DMS 273 (cell line): ENCODE results near the gene TLL1.

Source experiments
- DNase-seq: peaks from one replicate; lab custom pipeline; 2025; ENCODE audit not compliant: unreplicated experiment; lab: John Stamatoyannopoulos, UW

Gene TLL1

DNA sequence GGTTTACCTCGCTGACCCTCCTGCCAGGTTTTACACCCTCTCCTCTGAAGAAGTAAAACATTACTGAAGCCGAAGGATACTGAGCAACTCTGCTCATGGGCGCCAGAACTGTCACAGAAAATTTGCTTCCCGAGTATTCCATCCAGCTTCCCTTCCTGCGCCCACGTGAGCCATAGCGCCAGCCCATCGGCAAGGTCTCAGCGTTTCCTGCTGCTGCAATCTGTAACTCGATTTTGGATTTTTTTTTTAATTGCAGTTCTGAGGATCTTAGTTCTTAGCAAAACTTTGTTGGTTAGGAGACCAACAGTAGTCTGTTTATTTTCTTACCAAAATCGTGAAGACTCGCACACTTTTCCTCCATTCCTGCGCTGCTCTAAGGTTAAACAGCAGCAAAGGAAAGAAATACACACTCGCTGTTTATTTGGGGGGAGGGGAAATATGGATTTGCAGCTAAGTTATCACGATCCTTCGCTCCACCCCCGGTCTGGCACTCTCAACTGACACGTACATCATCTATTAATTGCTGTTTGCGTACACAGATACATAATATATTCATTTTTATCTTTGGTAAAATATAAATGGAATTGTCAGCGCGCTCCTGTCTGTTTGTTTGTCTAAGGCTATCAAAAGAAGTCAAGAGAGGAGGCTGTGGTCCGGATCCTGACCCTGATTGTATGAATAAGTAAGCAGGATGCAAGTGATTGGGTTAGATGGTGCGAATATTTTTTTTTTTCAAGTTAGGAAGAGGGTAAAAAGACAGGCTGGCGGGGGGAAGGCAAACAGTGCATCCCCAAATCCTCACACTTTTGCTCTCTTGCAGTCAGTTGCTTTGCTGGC lies at the start of gene TLL1:
Gene TLL1 (plus strand): TSS at position 777 of the 837 bp plus-strand sequence. CDS start 668 bp downstream, outside the sequence.
- peak; percentile 36 for DNase-seq

DNA sequence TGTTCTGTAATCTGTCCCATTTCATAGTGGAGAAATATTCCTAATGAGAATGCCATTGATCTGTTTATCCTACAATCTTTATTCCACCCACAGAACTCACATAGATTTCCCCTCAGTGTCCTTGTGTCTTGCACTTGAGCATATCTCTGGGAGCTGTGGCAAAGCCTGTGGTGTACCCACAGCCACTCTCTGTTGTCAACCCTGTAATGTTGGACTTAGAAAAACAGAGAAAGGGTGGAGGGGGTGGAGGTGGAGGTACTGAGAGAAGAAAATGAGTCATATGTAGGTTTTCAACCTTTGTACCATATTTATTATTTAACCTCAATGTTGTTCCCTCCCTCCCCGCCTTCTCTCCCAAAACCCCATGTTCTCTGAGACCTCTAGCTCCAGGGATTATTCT lies 46.9 kb upstream of the TLL1 start:
- no peak for DNase-seq

DNA sequence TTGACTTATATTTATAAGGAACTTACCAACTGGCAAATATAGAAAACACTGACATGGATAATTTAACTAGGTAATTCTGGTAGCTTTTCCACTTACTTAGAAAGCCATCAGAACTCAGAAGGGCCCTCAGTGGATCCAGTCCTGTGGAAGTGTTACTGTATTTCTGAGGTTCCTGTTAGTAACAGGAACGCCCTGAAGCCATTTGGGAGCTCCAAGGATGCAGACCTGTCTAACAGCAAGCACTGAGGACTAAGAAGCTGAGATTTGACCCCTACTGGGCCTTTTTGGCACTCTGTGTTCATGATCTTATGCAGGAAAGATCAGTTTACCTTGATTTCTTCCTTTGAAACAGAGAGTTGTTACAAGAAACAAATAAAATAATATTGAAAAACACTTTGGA lies 46.0 kb upstream of the TLL1 start:
- no peak for DNase-seq

DNA sequence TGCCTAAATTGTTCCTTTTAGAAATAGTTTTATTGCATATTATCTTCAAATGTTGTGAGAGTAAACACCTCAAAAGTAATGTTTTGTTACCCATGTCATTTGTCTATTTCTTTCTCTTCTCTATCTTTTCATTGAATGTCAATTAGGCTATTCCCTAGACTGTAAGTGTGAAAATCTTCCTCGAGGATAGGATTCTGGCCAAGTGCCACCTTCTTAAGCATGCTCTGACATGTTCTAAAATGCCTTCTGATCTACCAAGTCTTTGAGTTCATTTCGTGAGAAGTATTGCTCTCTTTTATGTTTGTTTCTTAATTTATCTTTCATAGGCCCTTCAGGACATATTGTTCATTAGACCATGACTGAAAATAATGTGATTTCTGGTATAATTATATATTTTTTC lies 44.1 kb upstream of the TLL1 start:
- DNase-seq, result peak; percentile 0

DNA sequence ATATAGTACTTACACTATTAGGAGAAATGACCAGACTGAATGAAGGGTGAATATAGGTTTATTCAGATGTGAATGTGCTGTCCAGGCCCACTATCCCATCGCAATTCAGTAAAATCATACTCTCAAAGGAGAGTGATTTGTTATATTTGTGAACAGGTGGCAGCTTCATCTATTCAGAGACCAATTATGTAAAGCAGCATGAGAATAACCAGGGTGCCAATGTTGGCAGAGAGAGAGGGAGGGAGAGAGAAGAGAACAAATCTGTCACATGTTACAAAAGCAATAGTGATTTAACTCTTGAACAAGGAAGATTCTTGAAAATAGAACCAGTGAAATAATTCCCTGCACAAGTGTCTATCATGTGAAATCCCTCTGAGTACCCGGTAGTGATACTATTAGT lies 38.9 kb upstream of the TLL1 start:
- DNase-seq, result peak; percentile 21

DNA sequence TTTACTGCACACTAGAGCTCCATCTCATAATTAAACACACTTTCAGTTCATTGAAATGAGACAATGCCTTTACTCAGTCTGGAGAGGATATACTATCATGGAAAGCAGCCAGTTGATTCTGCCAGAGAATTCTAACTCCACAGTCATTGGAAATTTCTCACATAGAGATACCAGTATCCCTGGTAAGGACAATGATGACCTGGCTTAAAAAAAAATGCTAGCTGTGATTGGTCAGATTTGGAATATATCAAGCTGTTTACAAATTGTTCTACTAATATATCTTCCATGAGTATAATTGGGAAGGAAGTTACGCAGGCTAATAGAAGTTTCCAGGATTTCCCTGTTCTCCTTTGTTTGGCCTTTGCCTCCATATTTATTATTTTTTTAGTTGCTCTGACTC lies 34.5 kb upstream of the TLL1 start:
- DNase-seq, result no peak

DNA sequence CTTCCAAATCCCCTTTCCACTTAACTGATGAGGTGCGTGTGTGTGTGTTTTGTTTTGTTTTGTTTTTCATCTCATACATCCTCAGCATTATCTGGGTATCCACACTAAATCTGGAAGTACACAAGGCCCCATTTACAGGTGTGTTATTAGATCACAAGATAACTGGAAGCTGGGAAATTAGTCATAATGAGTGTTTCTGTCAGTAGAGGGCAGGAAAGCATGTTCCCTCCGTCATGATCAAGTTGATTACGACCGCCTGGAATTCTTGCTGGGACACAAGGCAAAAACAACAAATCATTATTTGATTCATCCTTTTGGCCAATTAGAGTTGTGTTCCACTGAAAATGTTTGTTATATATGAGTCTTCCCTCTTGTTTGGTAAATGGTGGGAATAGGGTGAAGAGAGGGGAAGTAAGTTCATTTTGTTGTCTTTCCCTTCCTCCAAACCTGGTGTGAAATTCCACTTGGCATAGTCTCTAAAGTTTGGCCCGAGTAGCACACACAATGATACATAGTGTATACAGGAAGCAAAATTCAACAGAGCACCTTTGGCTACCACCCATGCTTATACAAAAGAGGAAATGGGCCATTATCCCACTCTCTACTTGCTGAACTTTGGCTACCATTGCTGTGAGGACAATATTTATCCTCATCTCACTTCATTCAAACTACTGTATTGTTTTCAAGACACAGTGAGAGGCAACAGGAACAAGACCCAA lies 33.3 kb upstream of the TLL1 start:
- DNase-seq, result no peak

DNA sequence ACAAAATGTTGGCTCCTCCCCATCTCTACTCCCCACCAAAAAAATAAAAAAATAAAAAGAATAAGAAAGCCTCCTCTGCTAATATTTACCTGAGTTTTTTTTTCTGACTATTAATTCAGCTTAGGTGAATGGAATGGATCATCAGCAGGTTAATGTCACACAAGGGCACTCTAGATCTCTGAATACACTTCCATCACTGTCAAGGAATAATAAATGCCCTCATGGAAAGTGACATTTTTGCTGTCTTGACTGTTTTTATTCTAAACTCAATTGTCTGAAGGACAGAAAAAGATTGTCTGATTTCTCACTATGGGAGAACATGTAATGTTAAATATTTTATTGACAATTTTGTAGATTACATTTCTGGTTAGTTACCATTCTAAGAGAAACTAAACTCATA lies 30.4 kb upstream of the TLL1 start:
- no peak for DNase-seq

DNA sequence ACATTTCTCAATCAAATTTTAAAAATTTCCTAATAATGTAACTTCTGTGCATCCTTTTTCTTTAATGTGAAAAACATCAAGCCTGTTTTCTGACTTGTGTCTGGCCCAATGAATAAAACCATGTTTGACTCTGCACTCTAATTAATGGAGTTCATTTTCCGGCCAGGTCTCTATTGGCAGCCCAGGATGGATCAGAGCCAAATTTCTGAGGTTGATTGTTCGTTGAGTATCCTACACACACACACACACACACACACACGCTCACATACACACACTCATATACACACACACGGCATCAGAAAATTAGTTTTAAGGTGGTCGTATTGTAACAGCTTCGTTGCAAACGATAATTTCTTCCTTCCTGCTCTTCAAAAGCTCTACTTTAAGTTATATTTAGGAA lies 28.9 kb upstream of the TLL1 start:
- DNase-seq, result no peak

DNA sequence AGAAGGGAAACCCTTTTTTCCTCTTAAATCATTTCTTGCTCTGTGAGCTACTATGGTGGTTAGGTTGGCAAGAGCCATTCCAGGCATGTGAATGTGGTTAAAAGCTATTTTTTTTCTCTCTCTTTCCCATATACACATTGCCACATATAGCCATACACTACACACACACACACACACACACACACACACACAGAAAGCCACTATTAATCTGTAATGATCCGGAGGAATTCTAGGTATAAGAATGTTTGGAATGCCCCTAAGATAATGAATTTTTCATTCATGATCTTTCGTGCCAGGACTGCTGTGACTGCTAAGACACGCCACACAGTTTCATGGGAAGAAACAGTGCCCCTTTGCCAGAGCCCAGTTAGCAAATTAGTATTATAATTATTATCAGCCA lies 21.8 kb upstream of the TLL1 start:
- no peak for DNase-seq

DNA sequence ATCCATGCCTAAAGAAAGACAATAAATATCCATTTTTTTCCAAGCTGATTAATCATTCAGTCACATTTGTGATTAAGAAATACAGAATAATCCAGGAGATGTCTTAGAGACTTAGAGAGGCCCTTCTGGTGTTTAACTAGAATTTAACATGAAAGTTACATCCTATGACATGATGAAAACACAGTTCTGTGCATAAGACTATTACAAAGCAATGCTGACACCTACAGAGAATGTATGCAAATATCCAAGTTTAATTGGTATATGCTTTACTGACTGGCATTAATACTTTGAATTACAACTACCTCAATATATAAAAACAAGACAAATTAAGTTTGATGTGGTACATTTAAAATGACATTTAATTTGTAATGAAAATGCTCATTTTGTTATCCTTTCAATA lies 17.8 kb upstream of the TLL1 start:
- DNase-seq, result no peak

DNA sequence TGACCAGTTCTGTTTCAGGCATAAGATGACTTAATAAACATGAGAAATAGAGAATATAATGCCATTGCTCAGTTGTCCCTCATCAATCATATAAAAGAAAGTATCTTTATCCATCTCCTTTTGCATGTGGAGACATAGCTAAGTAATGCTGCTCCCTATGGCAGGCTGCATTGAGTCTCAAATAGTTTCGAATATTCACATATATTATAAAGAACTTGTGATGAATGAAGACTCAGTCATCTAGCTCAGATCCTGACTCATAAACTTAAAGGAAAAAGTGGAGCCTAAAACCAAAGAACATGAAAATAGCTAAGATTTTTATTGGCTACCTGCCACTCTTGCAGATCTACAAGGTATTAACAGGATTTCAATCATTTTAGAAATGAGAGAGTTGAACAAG lies 11.7 kb upstream of the TLL1 start:
- no peak for DNase-seq

DNA sequence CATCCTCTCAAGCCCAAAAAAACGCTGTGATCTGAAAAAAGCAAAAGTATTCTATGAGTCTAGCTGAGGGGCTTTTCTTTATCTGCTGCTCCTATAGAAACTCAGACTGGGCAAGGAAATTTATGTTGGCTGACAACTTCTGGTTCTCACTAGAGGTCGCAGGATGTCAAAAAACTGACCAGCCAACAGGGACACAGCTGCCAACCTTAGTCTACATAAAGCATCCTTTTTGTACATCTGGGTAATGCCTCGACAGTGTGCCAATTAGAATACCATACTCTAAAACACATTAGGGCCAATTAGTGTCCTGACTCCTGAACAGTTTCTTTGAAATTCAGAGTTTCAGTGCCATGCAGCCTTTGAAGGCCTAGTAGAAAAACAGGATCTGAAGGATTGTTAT lies 8.8 kb upstream of the TLL1 start:
- DNase-seq, result peak; percentile 2

DNA sequence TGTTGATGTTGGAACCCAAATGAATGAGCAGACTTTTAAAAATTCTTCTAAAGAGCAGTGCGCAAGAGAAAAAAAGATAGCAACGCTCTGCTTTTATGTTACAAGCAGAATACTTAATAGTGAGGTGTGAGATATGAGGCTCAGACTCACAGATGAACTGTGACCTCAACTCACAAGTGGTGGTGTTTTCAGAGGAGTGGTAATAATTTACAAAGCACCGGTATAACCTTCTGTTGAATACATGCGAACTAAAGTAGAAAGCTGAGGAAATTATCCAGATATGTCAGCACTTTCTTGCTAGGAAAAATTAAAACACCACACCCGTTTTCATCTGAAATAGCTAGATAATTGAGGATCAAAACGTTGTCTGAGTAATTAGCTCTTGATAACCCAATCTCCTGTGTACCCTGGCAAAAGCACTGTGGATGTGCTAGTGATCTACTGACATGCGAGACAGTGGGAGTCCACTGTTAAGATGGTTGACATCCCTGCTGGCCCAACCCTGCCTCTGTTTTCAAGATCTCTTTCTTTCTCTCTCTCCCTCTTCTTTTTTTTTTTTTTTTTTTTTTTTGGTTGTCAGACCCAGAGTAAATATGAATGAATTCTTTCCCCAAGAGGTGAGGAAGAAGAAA lies 6.9 kb upstream of the TLL1 start:
- no peak for DNase-seq

DNA sequence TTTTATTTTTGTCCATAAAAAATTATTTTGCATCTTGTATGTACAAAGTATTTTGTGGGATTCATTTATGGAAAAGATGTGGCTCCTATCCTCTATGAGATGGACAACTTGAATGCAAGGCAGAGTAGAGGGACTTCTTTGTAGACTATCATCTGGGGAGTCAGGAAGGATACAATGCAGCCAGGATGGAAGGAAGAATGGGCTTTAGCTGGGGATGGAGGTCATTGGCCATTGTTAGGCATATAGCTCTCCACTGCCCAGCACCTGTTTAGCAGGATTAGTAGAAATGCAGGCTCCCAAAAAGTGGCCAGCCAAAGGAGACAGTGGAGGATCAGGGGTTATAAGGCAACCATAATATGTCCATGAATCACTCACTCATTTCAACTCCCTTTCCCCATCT lies 5.1 kb upstream of the TLL1 start:
- no peak for DNase-seq

DNA sequence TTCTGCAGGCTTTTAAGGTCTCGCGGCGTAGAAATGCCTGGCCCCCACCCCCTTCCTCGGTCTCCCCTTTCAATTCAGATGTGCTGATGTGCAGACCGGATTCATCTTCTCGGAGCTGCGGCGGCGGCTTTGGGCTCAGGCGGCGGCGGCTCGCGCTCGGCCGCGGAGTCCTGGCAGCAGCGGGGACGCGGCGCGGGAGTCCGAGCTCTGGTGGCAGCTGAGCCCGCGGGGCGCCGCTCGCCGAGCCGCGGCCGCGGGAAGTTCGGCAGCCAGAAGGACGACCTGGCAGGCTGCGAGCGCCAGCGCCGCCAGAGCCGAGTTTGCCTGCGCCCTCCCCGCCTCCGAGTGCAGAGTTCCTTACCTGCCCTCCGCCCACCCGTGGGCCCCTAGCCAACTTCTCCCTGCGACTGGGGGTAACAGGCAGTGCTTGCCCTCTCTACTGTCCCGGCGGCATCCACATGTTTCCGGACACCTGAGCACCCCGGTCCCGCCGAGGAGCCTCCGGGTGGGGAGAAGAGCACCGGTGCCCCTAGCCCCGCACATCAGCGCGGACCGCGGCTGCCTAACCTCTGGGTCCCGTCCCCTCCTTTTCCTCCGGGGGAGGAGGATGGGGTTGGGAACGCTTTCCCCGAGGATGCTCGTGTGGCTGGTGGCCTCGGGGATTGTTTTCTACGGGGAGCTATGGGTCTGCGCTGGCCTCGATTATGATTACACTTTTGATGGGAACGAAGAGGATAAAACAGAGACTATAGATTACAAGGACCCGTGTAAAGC lies 448 bp downstream of the TLL1 start:
- peak; percentile 51 for DNase-seq

DNA sequence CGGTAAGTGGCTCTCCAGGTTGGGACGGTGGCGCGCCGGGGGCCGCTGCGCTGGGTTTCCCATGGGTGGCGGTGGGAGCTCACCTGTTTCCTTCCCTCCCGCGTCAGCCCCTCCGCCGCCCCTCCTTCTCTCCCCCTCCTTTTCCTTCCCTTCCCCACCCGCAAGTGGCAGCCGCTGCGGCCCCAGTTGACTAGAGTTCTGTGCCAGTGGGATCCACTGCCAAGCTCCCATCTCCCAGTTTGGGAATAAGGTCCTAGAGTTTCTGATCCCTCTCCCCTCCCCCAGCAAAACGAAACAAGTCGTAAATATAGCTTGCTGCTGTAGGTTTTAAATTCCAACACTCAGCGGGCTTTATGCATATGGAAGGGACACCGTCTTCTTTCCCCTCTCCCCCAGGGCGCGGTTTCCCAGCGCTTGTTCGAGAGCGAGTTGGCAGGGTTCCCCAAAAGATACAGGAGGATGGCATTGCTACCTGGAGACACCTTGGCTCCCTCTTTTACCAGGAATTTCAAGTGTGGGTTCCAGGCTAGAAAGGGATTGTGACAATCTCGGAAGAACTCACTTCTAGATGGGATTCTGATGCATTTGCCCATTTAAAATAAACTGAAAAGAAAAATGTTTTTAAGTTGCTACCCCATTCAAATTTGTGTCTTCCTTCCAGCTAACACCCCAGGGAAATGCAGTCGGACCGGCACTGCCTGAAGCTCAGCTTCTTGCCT lies 1.2 kb downstream of the TLL1 start:
- DNase-seq, result peak; percentile 20

DNA sequence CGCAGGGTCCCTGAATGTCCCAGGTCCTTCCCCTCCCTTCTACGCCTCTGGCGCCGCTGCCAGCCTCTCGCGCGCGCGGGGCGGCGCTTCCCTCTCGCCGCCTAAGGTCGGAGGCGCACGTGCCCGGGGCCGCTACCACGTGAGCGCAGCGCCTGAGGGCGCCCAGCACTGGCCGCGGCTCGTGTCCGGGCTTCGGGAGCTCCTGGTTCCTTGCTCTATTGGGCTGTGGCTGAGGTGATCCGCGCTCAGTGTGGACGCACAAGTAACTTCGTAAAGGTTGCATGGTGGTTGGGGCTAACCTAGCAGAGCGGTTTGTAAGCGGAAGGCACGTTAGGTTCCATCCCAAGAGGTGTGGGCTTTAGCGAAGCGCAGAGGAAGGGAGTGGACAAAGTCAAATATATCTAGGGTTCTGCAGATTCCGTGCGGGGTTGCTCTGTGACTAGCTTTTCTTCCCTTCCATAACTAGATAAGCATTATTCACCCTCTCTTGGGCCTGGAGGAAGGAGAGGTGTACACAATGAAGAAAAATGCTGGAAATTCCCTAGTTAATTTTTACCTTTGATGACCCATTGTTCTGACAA lies 1.8 kb downstream of the TLL1 start:
- peak; percentile 25 for DNase-seq

DNA sequence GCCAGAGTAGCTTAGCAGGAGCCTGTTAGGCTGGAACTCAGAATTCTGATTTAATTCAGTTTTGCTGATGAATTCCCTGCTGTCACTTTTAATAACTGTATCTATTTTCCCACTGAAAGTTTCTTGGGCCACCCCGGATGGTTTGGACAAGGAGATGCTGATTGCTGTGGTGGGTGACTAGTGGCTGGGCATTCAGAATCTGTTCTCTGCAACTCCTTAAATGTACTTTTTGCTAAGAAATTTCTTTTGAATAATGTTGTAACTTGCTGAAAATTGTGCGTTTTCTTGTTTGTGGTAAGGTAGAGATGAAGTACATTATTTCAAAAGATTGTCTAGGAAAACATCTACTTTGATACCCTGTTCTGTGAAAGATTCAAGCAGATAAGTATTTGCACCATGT lies 2.4 kb downstream of the TLL1 start:
- no peak for DNase-seq

DNA sequence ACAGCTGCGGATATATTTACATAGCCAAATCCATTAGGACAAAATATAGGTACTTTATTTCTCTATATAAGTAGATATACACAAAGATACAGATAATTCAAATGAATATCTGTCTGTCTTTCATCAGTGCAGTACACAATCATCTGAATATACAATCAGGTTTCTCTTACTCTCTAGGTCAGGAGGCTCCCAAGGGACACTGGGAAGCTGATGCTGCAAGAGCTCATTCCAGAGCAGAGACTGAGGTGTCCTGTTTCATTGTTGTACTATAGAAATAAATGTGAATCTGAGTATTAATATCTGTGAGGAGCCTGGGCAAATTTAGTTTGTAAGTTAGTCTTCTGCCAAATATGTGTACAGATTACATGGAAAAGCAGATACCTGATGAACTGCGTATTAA lies 4.2 kb downstream of the TLL1 start:
- peak; percentile 12 for DNase-seq
